NCI-H2196 treated with DMSO at 0.1 percent for 48 hours (cell line): ENCODE results near the gene INAFM2.

Source experiments
- DNase-seq: peaks from one replicate; lab custom pipeline; 2025; ENCODE audit not compliant: unreplicated experiment; lab: John Stamatoyannopoulos, UW

INAFM2 gene

GRCh38 chr15:40305281-40305680 lies 18.2 kb upstream of the INAFM2 start:
- DNase-seq: no peak

- DNase-seq: no peak
These were observed 17.1 kb upstream of the INAFM2 start for GRCh38 chr15:40306371-40306770.

- no peak for DNase-seq
These were observed 16.6 kb upstream of the INAFM2 start for GRCh38 chr15:40306908-40307307.

- DNase-seq: no peak
These were observed 15.9 kb upstream of the INAFM2 start, which contains the start of gene PLCB2 for GRCh38 chr15:40307421-40308211. TSS of gene PLCB2 (minus strand) at chr15:40307935. CDS start at chr15:40307672, 263 bp downstream.

GRCh38 chr15:40309344-40309862 lies 14.1 kb upstream of the INAFM2 start:
- no peak for DNase-seq

- DNase-seq: no peak
These were observed 13.2 kb upstream of the INAFM2 start for GRCh38 chr15:40310001-40310959.

GRCh38 chr15:40310993-40311392 lies 12.5 kb upstream of the INAFM2 start:
- DNase-seq: no peak

GRCh38 chr15:40312370-40313158 lies 10.9 kb upstream of the INAFM2 start:
- no peak for DNase-seq

- DNase-seq: no peak
These were observed 9.7 kb upstream of the INAFM2 start for GRCh38 chr15:40313531-40314398.

- no peak for DNase-seq
These were observed 8.7 kb upstream of the INAFM2 start for GRCh38 chr15:40314723-40315276.

GRCh38 chr15:40316931-40317330 lies 6.6 kb upstream of the INAFM2 start:
- DNase-seq: no peak

- no peak for DNase-seq
These were observed 5.9 kb upstream of the INAFM2 start for GRCh38 chr15:40317580-40317979.

- DNase-seq: no peak
These were observed 3.1 kb upstream of the INAFM2 start for GRCh38 chr15:40320409-40320808.

- no peak for DNase-seq
These were observed 2.5 kb upstream of the INAFM2 start for GRCh38 chr15:40320931-40321371.

GRCh38 chr15:40322531-40323238 lies 807 bp upstream of the INAFM2 start:
- no peak for DNase-seq

GRCh38 chr15:40323953-40324937 lies 753 bp downstream of the INAFM2 start:
- no peak for DNase-seq

- no peak for DNase-seq
These were observed 1.7 kb downstream of the INAFM2 start for GRCh38 chr15:40325188-40325587.

- DNase-seq: no peak
These were observed 2.2 kb downstream of the INAFM2 start for GRCh38 chr15:40325700-40326099.
